DND-41 (cell line): ENCODE results near the gene STK11.

Experiments used
- ATAC-seq: fragments of 200-7000 bp; cut with Tn5 transposase; 3 replicates; pipeline ENCODE4 v1.9.1; 2021; ENCODE audit warnings: low read depth; ENCODE audit not compliant: insufficient read depth
- DNase-seq: peaks from one replicate; pipeline ENCODE4 v3.0.0-alpha.2; 2020
- H2AFZ ChIP-seq: 2 replicates; pipeline ENCODE4 v1.6.0; 2012; ENCODE audit warnings: low read depth, low read length
- H3K27ac ChIP-seq: 2 replicates; pipeline ENCODE4 v1.5.1; 2012; ENCODE audit warnings: low read length, inconsistent platforms
- H3K27me3 ChIP-seq: fragments of 200-600 bp; sonication (generic); 2 replicates; pipeline ENCODE4 v1.6.0; 2012; ENCODE audit warnings: low read length, mild to moderate bottlenecking, inconsistent platforms; ENCODE audit not compliant: insufficient read depth, poor library complexity
- H3K36me3 ChIP-seq: 2 replicates; pipeline ENCODE4 v1.5.1; 2012; ENCODE audit warnings: low read length, inconsistent platforms; ENCODE audit not compliant: insufficient read depth
- H3K4me1 ChIP-seq: 2 replicates; pipeline ENCODE4 v1.5.1; 2012; ENCODE audit warnings: mild to moderate bottlenecking, low read length; ENCODE audit not compliant: insufficient read depth
- H3K4me2 ChIP-seq: 2 replicates; pipeline ENCODE4 v1.6.0; 2012; ENCODE audit warnings: mild to moderate bottlenecking, moderate library complexity, low read length, inconsistent platforms; ENCODE audit not compliant: insufficient read depth
- H3K4me3 ChIP-seq, 2 experiments: fragments of 200-600 bp in 1 of 2; shearing (Covaris generic) in 1 of 2; 2 replicates each; pipeline ENCODE4 v1.5.1; 2012 to 2016; ENCODE audit warnings: inconsistent platforms in 2 of 2, low read length in 2 of 2, mild to moderate bottlenecking in 2 of 2, low read depth in 1 of 2, moderate library complexity in 1 of 2
- H3K79me2 ChIP-seq: 2 replicates; pipeline ENCODE4 v1.6.0; 2012; ENCODE audit warnings: low read length, inconsistent platforms; ENCODE audit not compliant: insufficient read depth
- H3K9ac ChIP-seq: 2 replicates; pipeline ENCODE4 v1.6.0; 2012; ENCODE audit warnings: low read depth, mild to moderate bottlenecking, inconsistent platforms, low read length, moderate library complexity
- H3K9me3 ChIP-seq: 2 replicates; pipeline ENCODE4 v1.5.1; 2012; ENCODE audit warnings: low read length, moderate library complexity, mild to moderate bottlenecking, inconsistent platforms; ENCODE audit not compliant: insufficient read depth, severe bottlenecking
- H4K20me1 ChIP-seq: 2 replicates; pipeline ENCODE4 v1.6.0; 2012; ENCODE audit warnings: low read length; ENCODE audit not compliant: insufficient read depth
- CTCF ChIP-seq: IDR thresholded peaks from 2 replicates; pipeline ENCODE4 v1.5.1; 2012; ENCODE audit warnings: borderline replicate concordance, low read length, moderate library complexity, mild to moderate bottlenecking; ENCODE audit not compliant: poor library complexity, severe bottlenecking; ENCODE audit errors: extremely low read depth
- EZH2 ChIP-seq: IDR thresholded peaks from 3 replicates; pipeline ENCODE4 v1.6.1; 2012; ENCODE audit warnings: borderline replicate concordance, low read depth, mild to moderate bottlenecking, moderate library complexity, low read length, inconsistent platforms; ENCODE audit not compliant: severe bottlenecking

Gene STK11

GRCh38 chr19:1169411-1169791 is 36.2 kb upstream of the STK11 start:
- Histone ChIP-seq H3K4me2 (no peak overlapping the region), H3K79me2 (peaks cover 86% of the 10 kb centered on the region), H3K27ac (no peak overlapping the region), H4K20me1 (peaks cover 52% of the 10 kb centered on the region), H2AFZ (no peak overlapping the region), H3K4me1 (peaks cover 38% of the 10 kb centered on the region), H3K9me3 (no peaks in the 10 kb centered on the region), H3K36me3 (peaks cover 12% of the 10 kb centered on the region), H3K9ac (no peak overlapping the region), H3K4me3 (no peak overlapping the region), H3K27me3 (no peaks in the 10 kb centered on the region)
- DNase-seq (no peak), ATAC-seq (no peak)
- TF ChIP-seq EZH2: no peak
- no peak for TF ChIP-seq CTCF

DNA sequence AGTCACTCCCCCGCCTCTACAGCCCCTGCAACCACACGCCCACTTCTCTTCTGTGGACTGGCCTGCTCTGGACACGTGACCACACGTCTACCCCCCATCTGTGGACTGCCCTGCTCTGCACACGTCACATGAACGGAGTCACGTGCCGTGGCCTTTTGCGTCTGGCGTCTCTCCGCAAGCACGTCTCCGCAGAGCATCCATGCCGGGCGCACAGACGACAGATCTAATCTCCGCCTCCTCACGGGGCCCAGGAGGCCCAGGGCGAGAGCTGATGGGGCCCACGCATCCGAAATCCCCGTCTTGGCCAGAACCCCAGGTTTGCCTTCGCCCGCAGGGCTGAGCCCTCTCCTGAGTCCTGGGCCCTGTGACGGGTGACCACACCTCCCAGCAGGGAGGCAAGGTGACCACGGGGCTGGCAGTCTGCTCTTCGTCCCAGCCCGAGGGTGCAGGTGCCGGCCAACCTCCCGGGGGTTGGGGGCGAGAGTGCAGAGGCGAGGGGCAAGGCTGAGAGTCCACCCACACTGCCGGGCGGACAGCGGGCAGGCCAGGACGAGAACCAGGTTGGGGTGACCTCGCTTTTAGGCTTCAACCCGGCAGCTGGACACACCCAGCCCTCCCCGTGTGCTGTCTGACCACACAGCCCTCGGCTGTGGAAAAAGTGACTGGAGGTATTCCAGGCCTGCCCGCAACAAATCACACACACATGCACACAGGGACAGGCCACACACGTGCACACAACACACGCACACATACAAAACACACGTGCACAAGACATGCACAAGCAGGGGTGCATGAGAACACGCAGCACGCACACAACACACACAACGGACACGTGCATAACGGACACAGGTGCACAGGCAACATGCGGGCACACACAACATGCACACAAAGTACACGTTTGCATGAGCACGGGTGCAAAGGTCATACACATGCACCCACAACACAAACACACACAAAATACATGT is 35.4 kb upstream of the STK11 start:
- Histone ChIP-seq H3K9ac (no peak overlapping the region), H3K9me3 (no peaks in the 10 kb centered on the region), H3K79me2 (peaks cover 84% of the 10 kb centered on the region), H3K27ac (no peak overlapping the region; the same call in 1 of the 2 replicates), H3K4me1 (peaks cover 41% of the 10 kb centered on the region), H4K20me1 (peaks cover 45% of the 10 kb centered on the region), H3K27me3 (no peaks in the 10 kb centered on the region), H2AFZ (no peak overlapping the region), H3K4me2 (peak overlapping the region; percentile 89; the same call in 1 of the 2 replicates), H3K4me3 (no peak overlapping the region), H3K36me3 (peaks cover 12% of the 10 kb centered on the region)
- no peak for DNase-seq
- no peak for ATAC-seq
- TF ChIP-seq CTCF (no peak), EZH2 (no peak)

DNA sequence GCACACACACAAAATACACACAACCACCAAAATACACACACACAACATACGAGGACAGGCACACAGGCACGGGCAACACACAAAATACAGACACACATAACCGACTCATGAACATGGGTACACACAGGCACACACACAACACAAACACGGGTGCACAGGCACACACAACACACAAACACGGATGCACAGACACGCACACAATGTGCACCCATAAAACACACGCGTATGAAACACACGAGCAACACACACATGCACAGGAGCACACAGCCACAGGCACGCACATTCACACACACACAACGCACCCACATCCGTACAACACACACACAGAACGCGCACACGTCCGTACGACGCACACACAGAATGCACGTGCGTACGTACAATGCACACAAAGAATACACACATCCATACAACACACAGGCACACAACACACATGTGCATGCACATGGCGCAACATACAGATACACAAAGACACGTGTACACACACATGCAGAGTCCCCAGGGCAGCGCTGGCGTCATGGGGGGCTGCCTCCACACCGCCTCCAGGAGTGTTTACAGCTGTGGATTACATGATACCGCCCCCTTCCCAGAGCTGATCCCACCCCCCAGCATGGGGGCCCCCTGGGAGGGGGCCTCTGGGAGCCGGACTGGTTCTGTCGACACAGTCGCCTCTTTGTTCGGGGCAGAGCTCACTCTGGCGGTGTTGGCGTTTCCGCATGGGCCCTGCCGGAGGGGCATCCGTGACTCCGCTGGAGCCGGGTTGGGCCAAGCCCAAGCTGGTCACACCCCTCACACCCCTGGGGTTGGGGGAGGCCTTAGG is 34.4 kb upstream of the STK11 start:
- H3K4me3 ChIP-seq: peak overlapping the region in 1 of 2 experiments; percentile 8; a peak in 1 of 4 replicates

More for the DNA sequence above, 34.4 kb upstream of the STK11 start:
- Histone ChIP-seq H3K27me3 (no peaks in the 10 kb centered on the region), H3K9ac (no peak overlapping the region), H3K4me1 (peaks cover 41% of the 10 kb centered on the region), H4K20me1 (peaks cover 42% of the 10 kb centered on the region), H3K27ac (no peak overlapping the region), H3K36me3 (peaks cover 12% of the 10 kb centered on the region), H3K79me2 (peaks cover 81% of the 10 kb centered on the region), H3K9me3 (no peaks in the 10 kb centered on the region), H3K4me2 (peak overlapping the region; percentile 89), H2AFZ (no peak overlapping the region)
- TF ChIP-seq CTCF (no peak), EZH2 (no peak)
- DNase-seq (no peak), ATAC-seq (no peak)
